ENCODE measurements around the gene PTPRG. TPM values are rescaled to one million over a fixed set of nuclear protein-coding genes. Genes with fewer than 3 reads are reported as not detected.

The PTPRG gene
- total RNA-seq, 1 experiment from 2014 or later: 32.1 TPM

DNA sequence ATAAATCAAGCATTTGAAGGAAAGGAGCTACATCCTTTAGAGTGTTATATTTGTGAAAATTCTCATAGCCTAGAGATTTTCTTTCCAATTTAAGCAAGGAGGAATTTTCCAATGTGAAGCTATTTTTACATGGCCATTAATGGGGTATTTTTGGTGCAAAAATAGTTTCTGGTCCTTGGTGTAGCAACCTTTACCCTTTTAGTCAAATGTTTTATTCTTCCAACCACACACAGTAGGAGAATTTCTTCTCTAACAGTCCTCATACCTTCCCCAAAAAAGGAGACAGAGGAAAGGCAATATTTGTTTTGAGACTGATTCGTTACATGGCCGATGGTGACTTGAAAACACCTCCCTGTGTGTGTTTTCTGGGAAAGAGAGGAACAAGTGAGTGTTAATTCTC, 261.2 kb downstream of the PTPRG start (continued):
- TF ChIP-seq, protein P1, sequence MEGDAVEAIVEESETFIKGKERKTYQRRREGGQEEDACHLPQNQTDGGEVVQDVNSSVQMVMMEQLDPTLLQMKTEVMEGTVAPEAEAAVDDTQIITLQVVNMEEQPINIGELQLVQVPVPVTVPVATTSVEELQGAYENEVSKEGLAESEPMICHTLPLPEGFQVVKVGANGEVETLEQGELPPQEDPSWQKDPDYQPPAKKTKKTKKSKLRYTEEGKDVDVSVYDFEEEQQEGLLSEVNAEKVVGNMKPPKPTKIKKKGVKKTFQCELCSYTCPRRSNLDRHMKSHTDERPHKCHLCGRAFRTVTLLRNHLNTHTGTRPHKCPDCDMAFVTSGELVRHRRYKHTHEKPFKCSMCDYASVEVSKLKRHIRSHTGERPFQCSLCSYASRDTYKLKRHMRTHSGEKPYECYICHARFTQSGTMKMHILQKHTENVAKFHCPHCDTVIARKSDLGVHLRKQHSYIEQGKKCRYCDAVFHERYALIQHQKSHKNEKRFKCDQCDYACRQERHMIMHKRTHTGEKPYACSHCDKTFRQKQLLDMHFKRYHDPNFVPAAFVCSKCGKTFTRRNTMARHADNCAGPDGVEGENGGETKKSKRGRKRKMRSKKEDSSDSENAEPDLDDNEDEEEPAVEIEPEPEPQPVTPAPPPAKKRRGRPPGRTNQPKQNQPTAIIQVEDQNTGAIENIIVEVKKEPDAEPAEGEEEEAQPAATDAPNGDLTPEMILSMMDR (IDR thresholded peaks at IDR 0.05 in 2 of 3, conservative IDR thresholded peaks at IDR 0.05 in 1 of 3; ENCODE audit: borderline replicate concordance in 1 of 3, insufficient read depth in 1 of 3, low read depth in 2 of 3, low read length in 2 of 3): no peak
- TF ChIP-seq YY1 (IDR thresholded peaks at IDR 0.05; ENCODE audit: extremely low read depth, insufficient replicate concordance, low read depth, low read length) (no peak), TCF7L2 (IDR thresholded peaks at IDR 0.05; ENCODE audit: borderline replicate concordance, extremely low read depth, insufficient read depth, insufficient read length) (no peak), EGR1 (IDR thresholded peaks at IDR 0.05; ENCODE audit: low read depth) (no peak)

- DNase-seq (ENCODE audit: low read depth, low spot score): no peak
- H3K79me2 ChIP-seq (ENCODE audit: insufficient read depth, low read length): peaks cover 2% of the 10 kb centered on the region; the same call in 1 of the 2 replicates
- POLR2A ChIA-PET: no interaction called here
- no peaks in the 10 kb centered on the region for H3K9me2 ChIP-seq (ENCODE audit: insufficient read depth)
- no peaks in the 10 kb centered on the region for H3K4me1 ChIP-seq (ENCODE audit: control insufficient read depth in 1 of 2, insufficient read depth in 2 of 2, low read length in 2 of 2)
- no peak overlapping the region for H3K9ac ChIP-seq (ENCODE audit: low read length)
- H4K20me1 ChIP-seq (ENCODE audit: insufficient read depth): no peaks in the 10 kb centered on the region
- CTCF ChIA-PET: no interaction called here
- no peak overlapping the region for H3K4me3 ChIP-seq (replicated peaks in 1 of 2; ENCODE audit: low read depth in 1 of 2, low read length in 2 of 2)
- no peak overlapping the region for H2AFZ ChIP-seq (ENCODE audit: low read depth, low read length, poor library complexity, severe bottlenecking)
- BruUV-seq (replicated peaks): no TSS peak
- RAD21 ChIA-PET (ENCODE audit: low non-redundant PET in 1 of 2, low total read pairs in 2 of 2, uncharacterized antibody in 2 of 2, unreplicated experiment in 2 of 2): no interaction called here
- no peaks in the 10 kb centered on the region for H3K27me3 ChIP-seq (ENCODE audit: insufficient read depth, low read length)
- intact Hi-C loops (cut with micrococcal nuclease): no loop called here
- no peak overlapping the region for H3K27ac ChIP-seq (ENCODE audit: low read depth, low read length)
- H3K36me3 ChIP-seq (ENCODE audit: control insufficient read depth in 1 of 2, insufficient read depth in 2 of 2, low read length in 2 of 2): no peaks in the 10 kb centered on the region
- no peak for ATAC-seq
- H3K4me2 ChIP-seq (ENCODE audit: low read length): no peak overlapping the region
- H3K9me3 ChIP-seq (ENCODE audit: control insufficient read depth in 1 of 2, insufficient read depth in 1 of 2, low read depth in 1 of 2, low read length in 2 of 2): no peaks in the 10 kb centered on the region
- TF ChIP-seq EZH2 (IDR thresholded peaks at IDR 0.05) (no peak), JUND (IDR thresholded peaks at IDR 0.05) (no peak), ZFX (IDR thresholded peaks at IDR 0.05) (no peak), EZH2phosphoT487 (IDR thresholded peaks at IDR 0.05; ENCODE audit: borderline replicate concordance) (no peak), CEBPB (IDR thresholded peaks at IDR 0.05; ENCODE audit: low read depth) (no peak), SP1 (IDR thresholded peaks at IDR 0.05; ENCODE audit: low read depth) (no peak), ATF3 (IDR thresholded peaks at IDR 0.05) (no peak), EGR1 (IDR thresholded peaks at IDR 0.05; ENCODE audit: low read depth) (no peak), SIN3A (IDR thresholded peaks at IDR 0.05; ENCODE audit: low read depth) (no peak), RAD21 (IDR thresholded peaks at IDR 0.05; ENCODE audit: low read depth) (no peak), MAX (IDR thresholded peaks at IDR 0.05) (no peak), TCF7L2 (IDR thresholded peaks at IDR 0.05; ENCODE audit: borderline replicate concordance, extremely low read depth, insufficient read depth, insufficient read length) (no peak), ELF1 (IDR thresholded peaks at IDR 0.05; ENCODE audit: borderline replicate concordance, low read depth) (no peak), CBX3 (IDR thresholded peaks at IDR 0.05; ENCODE audit: low read depth) (no peak), SRF (IDR thresholded peaks at IDR 0.05; ENCODE audit: low read depth) (no peak)
- TF ChIP-seq, protein P2, sequence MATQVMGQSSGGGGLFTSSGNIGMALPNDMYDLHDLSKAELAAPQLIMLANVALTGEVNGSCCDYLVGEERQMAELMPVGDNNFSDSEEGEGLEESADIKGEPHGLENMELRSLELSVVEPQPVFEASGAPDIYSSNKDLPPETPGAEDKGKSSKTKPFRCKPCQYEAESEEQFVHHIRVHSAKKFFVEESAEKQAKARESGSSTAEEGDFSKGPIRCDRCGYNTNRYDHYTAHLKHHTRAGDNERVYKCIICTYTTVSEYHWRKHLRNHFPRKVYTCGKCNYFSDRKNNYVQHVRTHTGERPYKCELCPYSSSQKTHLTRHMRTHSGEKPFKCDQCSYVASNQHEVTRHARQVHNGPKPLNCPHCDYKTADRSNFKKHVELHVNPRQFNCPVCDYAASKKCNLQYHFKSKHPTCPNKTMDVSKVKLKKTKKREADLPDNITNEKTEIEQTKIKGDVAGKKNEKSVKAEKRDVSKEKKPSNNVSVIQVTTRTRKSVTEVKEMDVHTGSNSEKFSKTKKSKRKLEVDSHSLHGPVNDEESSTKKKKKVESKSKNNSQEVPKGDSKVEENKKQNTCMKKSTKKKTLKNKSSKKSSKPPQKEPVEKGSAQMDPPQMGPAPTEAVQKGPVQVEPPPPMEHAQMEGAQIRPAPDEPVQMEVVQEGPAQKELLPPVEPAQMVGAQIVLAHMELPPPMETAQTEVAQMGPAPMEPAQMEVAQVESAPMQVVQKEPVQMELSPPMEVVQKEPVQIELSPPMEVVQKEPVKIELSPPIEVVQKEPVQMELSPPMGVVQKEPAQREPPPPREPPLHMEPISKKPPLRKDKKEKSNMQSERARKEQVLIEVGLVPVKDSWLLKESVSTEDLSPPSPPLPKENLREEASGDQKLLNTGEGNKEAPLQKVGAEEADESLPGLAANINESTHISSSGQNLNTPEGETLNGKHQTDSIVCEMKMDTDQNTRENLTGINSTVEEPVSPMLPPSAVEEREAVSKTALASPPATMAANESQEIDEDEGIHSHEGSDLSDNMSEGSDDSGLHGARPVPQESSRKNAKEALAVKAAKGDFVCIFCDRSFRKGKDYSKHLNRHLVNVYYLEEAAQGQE (IDR thresholded peaks at IDR 0.05; ENCODE audit: low read depth): no peak
- TF ChIP-seq, protein P1 (IDR thresholded peaks at IDR 0.05 in 2 of 3, conservative IDR thresholded peaks at IDR 0.05 in 1 of 3; ENCODE audit: borderline replicate concordance in 1 of 3, insufficient read depth in 1 of 3, low read depth in 2 of 3, low read length in 2 of 3): no peak
These were observed 263.3 kb downstream of the PTPRG start for GRCh38 chr3:61824553-61825135.
